NT2/D1 (cell line): ENCODE measurements around the gene POLR3K.

ENCODE experiments used
- SUZ12 ChIP-seq: IDR thresholded peaks from 2 replicates; pipeline ENCODE4 v1.6.1; 2011; ENCODE audit not compliant: insufficient read length, insufficient read depth; ENCODE audit errors: extremely low read depth
- YY1 ChIP-seq: IDR thresholded peaks from 2 replicates; pipeline ENCODE4 v1.6.1; 2011; ENCODE audit not compliant: insufficient read length, insufficient read depth
- ZNF274 ChIP-seq: IDR thresholded peaks from 2 replicates; pipeline ENCODE4 v1.6.1; 2011; ENCODE audit warnings: mild to moderate bottlenecking, low read depth, low read length

GRCh38 chr16:77807-78443 lies 24.5 kb upstream of the POLR3K start, which contains the start of gene MPG:
- TF ChIP-seq YY1 (no peak), ZNF274 (no peak), SUZ12 (no peak)
